ENCODE data around the gene FADS1.

The FADS1 gene

DNA sequence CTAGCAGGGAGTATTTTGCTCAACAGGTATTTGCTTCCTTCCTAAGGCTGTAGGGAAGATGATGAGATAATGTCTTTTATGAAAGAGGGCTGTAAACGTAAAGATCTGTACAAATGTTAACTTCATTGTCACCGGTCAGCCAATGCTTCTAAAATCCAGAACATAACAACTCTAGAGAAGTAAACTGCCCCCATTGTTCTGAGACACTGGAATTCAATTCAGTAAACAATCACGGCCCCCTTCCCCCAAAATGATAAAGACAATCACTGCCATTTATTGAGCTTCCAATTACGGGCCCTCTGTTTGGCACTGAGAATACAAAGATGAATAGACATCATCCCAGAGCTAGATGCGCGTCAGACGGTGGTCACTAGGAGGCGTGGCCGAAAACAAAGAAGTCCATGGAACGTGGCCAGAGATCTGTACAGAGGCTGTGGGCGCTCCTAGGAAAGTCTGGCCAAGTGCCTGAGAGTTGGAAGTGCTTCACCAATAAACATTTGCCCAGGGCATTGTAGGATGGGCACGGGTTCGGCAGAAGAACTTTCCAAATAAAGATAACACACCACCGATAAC lies 25.0 kb downstream of the FADS1 start:
- H3K4me3 ChIP-seq (replicated peaks in 1 of 2; ENCODE audit: low read depth in 2 of 2, low read length in 2 of 2), result peak overlapping the region; percentile 87 to 93
- DNase-seq (ENCODE audit: low read depth in 2 of 2), result peak; percentile 95 to 96
- TF ChIP-seq, protein P1, sequence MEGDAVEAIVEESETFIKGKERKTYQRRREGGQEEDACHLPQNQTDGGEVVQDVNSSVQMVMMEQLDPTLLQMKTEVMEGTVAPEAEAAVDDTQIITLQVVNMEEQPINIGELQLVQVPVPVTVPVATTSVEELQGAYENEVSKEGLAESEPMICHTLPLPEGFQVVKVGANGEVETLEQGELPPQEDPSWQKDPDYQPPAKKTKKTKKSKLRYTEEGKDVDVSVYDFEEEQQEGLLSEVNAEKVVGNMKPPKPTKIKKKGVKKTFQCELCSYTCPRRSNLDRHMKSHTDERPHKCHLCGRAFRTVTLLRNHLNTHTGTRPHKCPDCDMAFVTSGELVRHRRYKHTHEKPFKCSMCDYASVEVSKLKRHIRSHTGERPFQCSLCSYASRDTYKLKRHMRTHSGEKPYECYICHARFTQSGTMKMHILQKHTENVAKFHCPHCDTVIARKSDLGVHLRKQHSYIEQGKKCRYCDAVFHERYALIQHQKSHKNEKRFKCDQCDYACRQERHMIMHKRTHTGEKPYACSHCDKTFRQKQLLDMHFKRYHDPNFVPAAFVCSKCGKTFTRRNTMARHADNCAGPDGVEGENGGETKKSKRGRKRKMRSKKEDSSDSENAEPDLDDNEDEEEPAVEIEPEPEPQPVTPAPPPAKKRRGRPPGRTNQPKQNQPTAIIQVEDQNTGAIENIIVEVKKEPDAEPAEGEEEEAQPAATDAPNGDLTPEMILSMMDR (IDR thresholded peaks at IDR 0.05; ENCODE audit: low read depth, low read length), result no peak

DNA sequence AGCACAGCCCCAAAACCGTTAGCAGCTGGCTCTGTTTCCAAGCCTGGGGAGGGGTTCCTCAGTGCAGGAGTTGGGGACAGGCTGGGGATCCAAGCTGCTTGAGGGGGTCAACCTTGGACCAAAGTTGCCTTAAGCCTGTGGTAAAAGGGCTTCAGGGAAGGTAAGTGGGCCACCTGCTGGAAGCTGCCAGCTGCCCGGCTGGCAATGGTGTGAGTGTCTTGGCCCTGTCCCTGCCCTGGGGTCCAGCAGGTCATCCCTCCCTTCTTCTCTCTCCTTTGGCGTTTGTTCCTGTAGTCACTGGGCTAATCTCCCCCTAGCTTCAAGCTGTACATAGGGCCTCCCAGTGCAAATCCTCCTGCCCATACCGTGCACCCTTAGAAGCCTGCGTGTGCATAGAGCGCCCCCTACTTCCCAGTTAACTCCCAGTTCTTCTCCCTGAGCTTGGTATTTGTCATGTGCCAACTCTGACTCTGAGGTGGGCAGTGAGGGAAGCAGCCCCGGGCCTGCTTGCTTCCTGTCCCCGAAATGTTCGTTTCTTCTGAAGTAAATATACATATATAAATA lies 28.8 kb downstream of the FADS1 start:
- no peak overlapping the region for H3K4me3 ChIP-seq (replicated peaks in 1 of 2; ENCODE audit: low read depth in 2 of 2, low read length in 2 of 2)
- peak; percentile 68 to 81 for DNase-seq (ENCODE audit: low read depth in 2 of 2)

DNA sequence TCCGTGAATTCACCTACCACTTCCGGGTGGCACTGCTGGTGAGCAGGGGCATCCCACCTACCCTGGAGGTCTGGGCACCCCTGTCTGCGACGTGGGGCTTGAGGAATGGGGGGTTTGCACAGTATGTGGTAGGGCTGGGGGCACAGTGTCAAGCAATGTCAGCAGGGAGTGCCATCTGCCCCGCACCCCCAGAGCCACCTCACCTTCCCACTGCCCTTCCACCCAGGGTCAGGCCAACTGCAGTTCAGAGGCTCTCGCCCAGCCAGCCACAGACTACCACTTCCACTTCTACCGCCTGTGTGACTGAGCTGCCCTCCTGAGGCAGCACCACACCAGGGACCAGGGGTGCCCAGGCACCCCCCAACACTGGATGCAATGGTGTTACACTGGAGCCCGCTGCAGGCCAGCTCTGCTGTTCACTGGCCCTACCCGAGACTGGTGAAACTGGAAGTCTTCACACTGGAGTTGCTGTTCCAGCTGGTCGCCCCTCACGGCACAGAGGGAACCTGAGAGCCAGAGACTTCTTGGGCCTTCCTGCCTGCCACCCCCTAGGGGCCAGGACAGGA lies 30.9 kb downstream of the FADS1 start:
- DNase-seq (ENCODE audit: low read depth in 2 of 2), result no peak
- H3K4me3 ChIP-seq (replicated peaks in 1 of 2; ENCODE audit: low read depth in 2 of 2, low read length in 2 of 2), result no peak overlapping the region
- TF ChIP-seq, protein P1 (IDR thresholded peaks at IDR 0.05; ENCODE audit: low read depth, low read length), result no peak

More for the DNA sequence above, 28.8 kb downstream of the FADS1 start:
- TF ChIP-seq, protein P1 (IDR thresholded peaks at IDR 0.05; ENCODE audit: low read depth, low read length), result peak; percentile 64

DNA sequence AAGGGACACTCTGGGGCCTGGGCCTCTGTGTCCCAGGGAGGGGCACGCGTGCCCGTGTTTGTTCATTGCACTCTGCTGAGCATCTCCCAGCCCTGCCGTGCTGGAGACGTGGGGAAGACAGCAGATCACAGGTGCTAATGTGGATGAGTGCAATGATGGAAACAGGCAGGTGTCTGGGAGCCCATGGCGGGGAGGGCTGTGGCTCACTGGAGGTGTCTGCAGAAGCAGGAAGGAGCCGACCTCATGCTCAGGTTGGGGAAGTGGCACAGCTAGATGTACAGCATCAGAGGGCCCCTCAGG lies 32.3 kb downstream of the FADS1 start:
- TF ChIP-seq, protein P1 (IDR thresholded peaks at IDR 0.05; ENCODE audit: low read depth, low read length), result no peak
- H3K4me3 ChIP-seq (replicated peaks in 1 of 2; ENCODE audit: low read depth in 2 of 2, low read length in 2 of 2), result no peak overlapping the region
- no peak for DNase-seq (ENCODE audit: low read depth in 2 of 2)

DNA sequence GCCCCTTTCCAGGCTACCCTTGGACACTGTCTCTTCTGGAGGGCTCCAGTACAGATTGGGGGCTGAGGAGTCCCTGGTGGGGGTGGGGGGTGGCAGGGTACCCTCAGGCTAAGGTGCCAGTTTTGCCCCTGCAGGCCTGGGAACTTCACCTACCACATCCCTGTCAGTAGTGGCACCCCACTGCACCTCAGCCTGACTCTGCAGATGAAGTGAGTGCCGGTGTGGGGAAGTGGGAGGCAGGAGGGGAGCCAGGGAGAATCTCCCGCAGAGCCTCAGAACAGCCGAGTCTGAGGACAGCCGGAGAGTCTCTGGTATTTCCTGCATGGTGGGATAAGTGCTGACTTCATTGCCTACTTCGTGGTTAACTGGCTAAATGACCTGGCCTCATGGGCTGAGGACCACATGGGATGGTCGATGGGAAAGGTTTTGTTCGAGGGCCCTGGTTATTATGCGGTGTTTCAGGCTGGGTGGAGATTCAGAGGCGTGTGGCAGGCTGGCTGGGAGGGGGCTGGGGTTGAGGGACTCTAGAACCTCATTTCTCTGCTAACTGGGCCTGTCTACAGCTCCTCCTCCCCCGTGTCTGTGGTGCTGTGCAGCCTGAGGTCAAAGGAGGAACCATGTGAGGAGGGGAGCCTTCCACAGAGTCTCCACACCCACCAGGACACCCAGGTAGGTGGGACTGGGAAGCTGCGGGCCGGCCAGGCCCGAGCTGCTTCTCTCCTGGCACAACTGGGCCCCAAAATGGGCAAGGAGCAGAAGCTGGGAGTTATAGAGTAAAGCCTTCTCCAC lies 32.9 kb downstream of the FADS1 start:
- TF ChIP-seq, protein P1 (IDR thresholded peaks at IDR 0.05; ENCODE audit: low read depth, low read length), result no peak
- DNase-seq (ENCODE audit: low read depth in 2 of 2), result peak; percentile 41
- H3K4me3 ChIP-seq (replicated peaks in 1 of 2; ENCODE audit: low read depth in 2 of 2, low read length in 2 of 2), result no peak overlapping the region

DNA sequence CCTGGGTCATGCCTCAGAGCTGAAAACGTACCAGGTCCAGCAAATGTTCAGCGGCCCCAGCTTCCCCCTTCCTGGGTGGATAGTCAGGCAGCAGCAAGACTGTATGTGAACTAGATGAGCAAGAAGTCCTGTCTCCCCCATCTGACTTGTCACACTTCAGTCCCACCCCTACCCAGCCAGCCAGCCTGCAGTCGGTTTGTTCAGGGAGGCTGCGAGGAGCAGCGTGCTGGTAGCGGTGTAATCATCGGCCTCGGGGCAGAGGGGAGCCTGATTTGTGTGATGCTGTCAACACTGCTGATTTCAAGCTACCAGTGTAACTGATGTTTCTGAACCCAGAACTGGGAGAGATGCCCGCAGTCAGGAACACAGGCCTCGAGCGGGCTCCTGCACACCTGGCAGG lies 34.0 kb downstream of the FADS1 start:
- no peak for DNase-seq (ENCODE audit: low read depth in 2 of 2)
- no peak overlapping the region for H3K4me3 ChIP-seq (replicated peaks in 1 of 2; ENCODE audit: low read depth in 2 of 2, low read length in 2 of 2)
- TF ChIP-seq, protein P1 (IDR thresholded peaks at IDR 0.05; ENCODE audit: low read depth, low read length), result no peak
